PFSK-1 (cell line): ENCODE data around the gene GPR176.

Experiments
- POLR2AphosphoS5 ChIP-seq: IDR thresholded peaks from 2 replicates; pipeline ENCODE4 v1.6.1; 2012; ENCODE audit warnings: low read depth, mild to moderate bottlenecking, control low read depth, low read length, moderate library complexity
- TAF1 ChIP-seq: IDR thresholded peaks from 2 replicates; pipeline ENCODE4 v1.6.1; 2012; ENCODE audit warnings: low read length, control low read depth, borderline replicate concordance; ENCODE audit not compliant: insufficient read depth
- TF ChIP-seq, protein P1 (sequence below), 2 experiments: IDR thresholded peaks; 2 replicates each; pipeline versions ENCODE4 v1.6.1 to v1.8.0; 2011 to 2012; ENCODE audit warnings: low read depth in 2 of 2, low read length in 2 of 2, control low read depth in 1 of 2, inconsistent platforms in 1 of 2, mild to moderate bottlenecking in 1 of 2, moderate library complexity in 1 of 2; ENCODE audit not compliant: insufficient read depth in 1 of 2

DNA sequence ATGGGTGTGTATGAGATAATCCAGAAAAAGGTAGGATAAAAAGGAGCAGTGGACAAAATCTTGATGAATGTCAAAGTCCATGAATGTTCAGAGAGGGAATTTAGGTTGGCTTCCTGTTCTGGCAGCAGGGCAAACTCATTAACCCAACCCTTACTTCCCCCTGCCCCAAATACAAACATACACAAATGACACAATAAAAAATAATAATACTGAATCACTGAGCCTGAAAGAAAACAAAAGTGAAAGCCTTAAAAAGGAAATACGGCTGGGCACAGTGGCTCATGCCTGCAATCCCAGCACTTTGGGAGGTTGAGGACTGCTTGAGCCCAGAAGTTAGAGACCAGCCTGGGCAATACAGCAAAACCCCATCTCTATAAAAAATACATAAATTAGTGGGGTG lies 62.9 kb downstream of the GPR176 start:
- TF ChIP-seq, protein P1, sequence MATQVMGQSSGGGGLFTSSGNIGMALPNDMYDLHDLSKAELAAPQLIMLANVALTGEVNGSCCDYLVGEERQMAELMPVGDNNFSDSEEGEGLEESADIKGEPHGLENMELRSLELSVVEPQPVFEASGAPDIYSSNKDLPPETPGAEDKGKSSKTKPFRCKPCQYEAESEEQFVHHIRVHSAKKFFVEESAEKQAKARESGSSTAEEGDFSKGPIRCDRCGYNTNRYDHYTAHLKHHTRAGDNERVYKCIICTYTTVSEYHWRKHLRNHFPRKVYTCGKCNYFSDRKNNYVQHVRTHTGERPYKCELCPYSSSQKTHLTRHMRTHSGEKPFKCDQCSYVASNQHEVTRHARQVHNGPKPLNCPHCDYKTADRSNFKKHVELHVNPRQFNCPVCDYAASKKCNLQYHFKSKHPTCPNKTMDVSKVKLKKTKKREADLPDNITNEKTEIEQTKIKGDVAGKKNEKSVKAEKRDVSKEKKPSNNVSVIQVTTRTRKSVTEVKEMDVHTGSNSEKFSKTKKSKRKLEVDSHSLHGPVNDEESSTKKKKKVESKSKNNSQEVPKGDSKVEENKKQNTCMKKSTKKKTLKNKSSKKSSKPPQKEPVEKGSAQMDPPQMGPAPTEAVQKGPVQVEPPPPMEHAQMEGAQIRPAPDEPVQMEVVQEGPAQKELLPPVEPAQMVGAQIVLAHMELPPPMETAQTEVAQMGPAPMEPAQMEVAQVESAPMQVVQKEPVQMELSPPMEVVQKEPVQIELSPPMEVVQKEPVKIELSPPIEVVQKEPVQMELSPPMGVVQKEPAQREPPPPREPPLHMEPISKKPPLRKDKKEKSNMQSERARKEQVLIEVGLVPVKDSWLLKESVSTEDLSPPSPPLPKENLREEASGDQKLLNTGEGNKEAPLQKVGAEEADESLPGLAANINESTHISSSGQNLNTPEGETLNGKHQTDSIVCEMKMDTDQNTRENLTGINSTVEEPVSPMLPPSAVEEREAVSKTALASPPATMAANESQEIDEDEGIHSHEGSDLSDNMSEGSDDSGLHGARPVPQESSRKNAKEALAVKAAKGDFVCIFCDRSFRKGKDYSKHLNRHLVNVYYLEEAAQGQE (IDR thresholded peaks at IDR 0.05; ENCODE audit: insufficient read depth in 1 of 2, low read depth in 2 of 2, low read length in 2 of 2) = no peak
- no peak for TF ChIP-seq POLR2AphosphoS5
- no peak for TF ChIP-seq TAF1
